Stimulated activated CD4-positive, alpha-beta T cell treated with anti-CD3 and anti-CD28 coated beads, Interleukin-1b, Interleukin-23, amount 100 ng/mL, for 24 hours (primary cell): Measurements from ENCODE around the gene ESR1.
A peak's percentile ranks its signal among the peaks of the same experiment; 100 is the strongest.

Experiments
- DNase-seq, 4 experiments: peaks; one replicate each; pipeline ENCODE4 v3.0.0-alpha.2; 2020; ENCODE audit warnings: low read depth in 4 of 4, low spot score in 1 of 4

The ESR1 gene

DNA sequence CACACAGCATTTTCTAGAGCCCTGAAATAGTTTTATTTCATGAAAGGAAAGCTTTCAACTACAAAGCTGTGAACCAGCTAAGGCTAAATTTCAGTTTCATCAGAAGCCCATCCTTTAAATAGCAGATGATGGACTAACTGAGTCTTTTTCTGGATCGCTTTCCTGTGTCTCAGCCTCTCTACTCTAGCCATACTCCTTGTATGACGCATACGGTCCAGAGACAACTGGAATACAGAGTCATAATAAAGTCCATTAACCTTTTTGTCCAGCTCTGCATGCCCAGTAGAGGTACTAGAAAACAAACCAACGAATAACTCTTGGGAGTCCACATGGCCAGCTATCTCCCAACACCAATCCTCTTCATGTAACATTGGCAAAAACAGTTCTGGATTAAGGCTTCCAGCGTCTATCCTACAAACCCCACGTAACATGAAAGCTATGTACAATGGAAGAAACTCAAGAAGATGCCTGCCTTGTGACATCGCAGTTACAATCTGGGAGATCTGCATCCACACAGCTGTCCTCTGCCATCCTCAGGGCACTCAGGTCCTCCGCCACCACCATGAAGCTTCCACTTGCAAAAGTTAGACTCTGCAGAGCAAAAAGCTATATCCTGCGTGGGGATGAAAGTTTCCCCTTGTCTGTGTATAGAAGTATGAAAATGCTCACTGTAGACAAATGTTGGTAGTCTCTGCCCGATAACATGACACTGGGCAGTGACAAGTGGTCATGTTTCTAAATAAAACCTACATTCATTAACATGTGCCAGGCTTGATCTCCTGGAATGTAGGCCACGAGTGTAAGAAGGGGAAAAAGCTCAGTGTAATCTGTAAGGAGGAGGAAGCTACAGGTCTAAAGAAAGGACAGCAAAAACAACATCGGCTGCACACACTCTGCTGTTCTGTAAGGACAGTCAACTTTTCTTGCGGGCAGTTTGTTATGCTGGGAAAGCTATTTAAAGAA lies 360.4 kb downstream of the ESR1 start:
- no peak for DNase-seq

DNA sequence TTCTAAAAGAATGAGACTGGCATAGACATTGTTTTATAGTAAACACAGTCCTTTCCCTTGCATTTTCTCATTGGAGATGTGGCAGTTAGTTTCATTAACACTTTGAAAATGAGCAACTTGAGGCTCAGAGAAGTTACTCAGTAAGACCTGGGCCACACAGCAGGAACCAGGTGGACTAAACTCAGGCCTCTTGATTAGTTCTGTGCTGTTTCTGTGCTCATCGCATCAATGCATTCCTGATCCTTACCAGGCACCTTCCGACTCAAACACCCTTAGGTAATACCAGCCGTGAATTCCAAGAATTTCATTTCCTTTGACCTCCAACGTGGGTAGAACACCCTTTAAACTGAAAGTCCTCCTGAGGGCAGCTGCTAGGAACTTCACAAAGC lies 362.8 kb downstream of the ESR1 start:
- no peak for DNase-seq

DNA sequence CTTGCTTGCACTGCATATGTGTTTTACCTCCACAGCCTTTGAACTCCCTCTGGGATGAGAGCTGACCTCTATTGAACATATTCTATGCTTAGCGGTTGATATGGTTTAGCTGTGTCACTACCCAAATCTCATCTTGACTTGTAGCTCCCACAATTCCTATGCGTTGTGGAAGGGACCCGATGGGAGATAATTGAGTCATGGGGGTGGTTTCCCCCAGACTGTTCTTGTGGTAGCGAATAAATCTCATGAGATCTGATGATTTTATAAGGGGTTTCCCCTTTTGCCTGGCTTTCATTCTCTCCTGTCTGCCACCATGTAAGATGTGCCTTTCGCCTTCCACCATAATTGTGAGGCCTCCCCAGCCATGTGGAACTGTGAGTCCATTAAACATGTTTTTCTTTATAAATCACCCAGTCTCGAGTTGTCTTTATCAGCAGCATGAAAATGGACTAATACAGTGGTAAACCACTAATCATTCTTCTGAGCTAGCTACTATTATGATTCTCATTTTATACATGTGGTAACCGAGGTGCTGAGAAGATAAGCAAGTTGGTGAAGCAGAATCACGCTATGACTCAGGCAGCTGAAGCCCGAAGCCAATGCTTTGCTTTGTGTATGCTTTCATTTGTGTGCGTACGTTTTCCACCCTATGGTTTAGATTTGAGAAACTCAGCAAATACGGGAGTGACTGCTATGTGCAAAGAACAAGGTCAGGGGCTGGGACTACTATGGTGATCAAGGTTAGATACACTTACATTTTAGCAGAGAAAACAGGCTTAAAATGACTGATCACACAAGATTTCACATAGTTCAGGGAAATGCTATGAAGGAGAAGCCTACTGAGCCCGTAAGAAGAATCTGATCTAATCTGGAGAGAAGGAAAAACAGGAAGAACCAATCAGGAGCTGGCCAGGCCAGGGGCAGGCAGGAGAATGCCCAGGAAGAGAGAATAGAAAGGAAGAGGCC lies 363.5 kb downstream of the ESR1 start:
- DNase-seq: peak in 3 of 4 experiments; percentile 18 to 54 (median 44)

DNA sequence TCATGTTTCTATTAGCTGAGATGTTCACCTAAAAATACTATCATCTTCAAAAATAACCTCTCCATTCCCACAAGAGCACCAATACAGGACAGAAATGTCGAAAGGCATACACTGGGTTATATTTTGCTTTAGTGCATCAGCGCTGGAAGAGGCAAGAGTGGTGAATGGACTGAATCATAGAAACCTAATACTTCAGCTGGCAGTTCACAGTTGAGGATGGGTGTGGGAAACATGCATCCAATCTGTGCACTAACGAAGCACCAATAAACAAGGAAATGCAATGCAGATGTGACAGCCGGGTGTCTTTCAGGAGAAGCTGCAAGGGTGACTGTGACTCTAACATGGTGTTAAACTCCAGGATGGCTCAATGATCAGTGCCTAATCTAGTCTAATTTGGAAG lies 365.8 kb downstream of the ESR1 start:
- DNase-seq: no peak

DNA sequence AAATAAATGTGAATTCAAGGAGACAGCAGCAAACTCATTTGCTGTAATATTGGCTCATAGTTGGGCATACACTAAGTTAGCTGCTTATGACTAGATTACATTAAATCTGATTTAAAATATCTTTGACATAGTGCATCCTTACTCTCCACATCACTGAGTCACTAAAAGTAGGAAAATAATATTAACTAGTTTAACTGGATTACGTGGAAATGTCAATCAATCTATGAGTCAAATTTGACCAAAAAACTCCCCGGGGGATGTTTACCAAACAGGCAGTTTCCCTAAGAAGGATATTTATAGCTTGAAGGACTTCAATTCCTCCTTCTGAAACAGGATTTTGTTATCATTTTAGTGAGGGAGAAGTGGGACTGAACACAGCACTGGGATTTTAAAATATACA lies 366.5 kb downstream of the ESR1 start:
- no peak for DNase-seq

DNA sequence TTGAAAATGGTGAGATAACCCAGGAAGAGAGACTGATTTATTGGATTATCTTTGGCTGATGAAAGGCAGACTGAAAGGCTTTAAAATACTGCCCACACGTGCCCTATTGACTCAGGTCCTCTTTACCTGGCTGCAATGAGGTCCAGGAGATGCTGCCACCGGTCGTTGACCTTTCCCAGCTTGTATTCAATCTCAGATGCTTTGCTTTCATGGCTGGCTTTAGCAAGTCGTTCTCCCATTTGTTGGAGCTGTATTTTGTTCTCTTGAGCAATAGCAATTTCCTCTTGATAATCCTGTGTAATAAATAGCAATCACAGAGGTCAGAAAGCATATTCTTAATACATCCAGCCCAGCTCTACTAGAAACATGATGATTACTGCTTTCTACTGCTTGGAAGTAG lies 368.8 kb downstream of the ESR1 start:
- DNase-seq: no peak
